Stimulated activated naive CD8-positive, alpha-beta T cell treated with anti-CD3 and anti-CD28 coated beads, Interleukin-15, Interleukin-2, amounts not matched to agents 100 ng/mL and 50 ng/mL, for 24 hours (primary cell): ENCODE results near the gene NCK2.
A peak's percentile ranks its signal among the peaks of the same experiment; 100 is the strongest.

Source experiments
- H3K27ac Mint-ChIP-seq: one replicate; pipeline ENCODE4 v1.8.0; 2021; ENCODE audit warnings: mild to moderate bottlenecking, mixed read lengths
- H3K27me3 Mint-ChIP-seq: one replicate; pipeline ENCODE4 v1.8.0; 2021; ENCODE audit warnings: mixed read lengths
- H3K36me3 Mint-ChIP-seq: one replicate; pipeline ENCODE4 v1.8.0; 2021; ENCODE audit warnings: low read depth, mixed read lengths
- H3K4me1 Mint-ChIP-seq: one replicate; pipeline ENCODE4 v1.8.0; 2021; ENCODE audit warnings: low read depth, mixed read lengths
- H3K4me3 Mint-ChIP-seq: one replicate; pipeline ENCODE4 v1.8.0; 2021; ENCODE audit warnings: mild to moderate bottlenecking, mixed read lengths
- H3K9me3 Mint-ChIP-seq: one replicate; pipeline ENCODE4 v1.8.0; 2021; ENCODE audit warnings: mixed read lengths

NCK2 gene

GRCh38 chr2:105856581-105856980, 111.9 kb downstream of the NCK2 start:
- Mint-ChIP-seq H3K27ac (peak overlapping the region; percentile 96), H3K9me3 (peaks cover 2% of the 10 kb centered on the region), H3K4me1 (peaks cover 95% of the 10 kb centered on the region), H3K27me3 (no peaks in the 10 kb centered on the region), H3K4me3 (peak overlapping the region; percentile 80), H3K36me3 (peaks cover 70% of the 10 kb centered on the region)

DNA sequence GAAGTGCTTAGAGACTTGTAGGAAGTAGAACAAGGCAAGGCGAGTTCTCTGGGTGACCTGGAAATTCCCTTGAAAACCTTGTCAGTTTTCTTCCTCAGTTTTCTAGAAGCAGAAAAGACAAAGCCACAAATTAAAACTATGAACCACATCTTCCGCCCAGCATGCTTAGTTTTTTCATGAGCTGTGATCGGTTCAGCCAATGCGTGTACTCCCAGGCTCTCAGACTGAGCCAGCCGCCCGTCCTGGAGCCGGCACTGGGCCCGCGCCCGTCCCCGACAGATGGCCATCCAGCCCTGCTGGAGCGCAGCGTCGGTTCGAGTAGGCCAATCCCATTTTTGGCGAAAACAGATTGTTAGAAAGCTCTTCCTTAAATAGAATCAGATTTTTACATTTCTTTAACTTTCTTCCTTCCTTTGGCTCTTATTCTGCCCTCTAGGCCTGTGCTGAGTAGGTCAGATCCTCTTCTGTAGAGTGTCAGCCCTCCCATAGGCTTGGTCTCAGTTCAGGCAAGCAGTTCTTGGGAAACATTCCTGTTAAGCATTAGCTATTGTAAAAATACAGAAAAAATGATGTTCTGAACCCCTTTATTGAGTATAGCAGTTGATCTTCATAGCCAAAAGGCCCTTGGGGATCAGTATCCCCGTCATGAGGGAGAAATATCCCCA, 112.5 kb downstream of the NCK2 start:
- Mint-ChIP-seq H3K4me1 (peaks cover 95% of the 10 kb centered on the region), H3K9me3 (no peaks in the 10 kb centered on the region), H3K27ac (peak overlapping the region; percentile 96), H3K4me3 (peak overlapping the region; percentile 80), H3K36me3 (peaks cover 68% of the 10 kb centered on the region), H3K27me3 (no peaks in the 10 kb centered on the region)

GRCh38 chr2:105858868-105859693, 114.4 kb downstream of the NCK2 start:
- peak overlapping the region; percentile 96 for H3K27ac Mint-ChIP-seq
- H3K4me1 Mint-ChIP-seq = peaks cover 98% of the 10 kb centered on the region
- H3K4me3 Mint-ChIP-seq = peak overlapping the region; percentile 80
- H3K9me3 Mint-ChIP-seq = no peaks in the 10 kb centered on the region
- H3K36me3 Mint-ChIP-seq = peaks cover 70% of the 10 kb centered on the region
- no peaks in the 10 kb centered on the region for H3K27me3 Mint-ChIP-seq

GRCh38 chr2:105859694-105859951, 114.9 kb downstream of the NCK2 start:
- peaks cover 74% of the 10 kb centered on the region for H3K36me3 Mint-ChIP-seq

DNA sequence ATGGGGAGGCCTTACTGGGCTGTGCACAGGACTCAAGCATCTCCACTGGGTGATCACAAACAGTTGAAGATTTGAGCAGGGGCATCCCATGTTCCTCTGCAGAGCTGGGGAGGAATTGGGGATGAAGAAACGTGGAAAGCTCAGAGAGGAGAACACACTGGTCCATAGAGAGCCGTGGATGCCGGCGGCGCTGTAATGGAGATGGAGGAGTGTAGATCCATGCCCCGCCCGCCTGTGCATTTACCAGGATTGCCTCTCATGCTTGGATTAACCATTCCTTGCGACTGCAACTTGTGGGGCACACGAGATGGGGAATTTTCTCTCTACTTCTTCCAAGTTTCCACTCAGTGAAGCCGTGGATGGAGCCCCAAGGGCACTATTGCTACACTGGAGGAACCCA, 115.9 kb downstream of the NCK2 start:
- Mint-ChIP-seq H3K4me3 (peak overlapping the region; percentile 72), H3K36me3 (peaks cover 69% of the 10 kb centered on the region)

More at GRCh38 chr2:105859694-105859951, 114.9 kb downstream of the NCK2 start:
- no peaks in the 10 kb centered on the region for H3K9me3 Mint-ChIP-seq
- peak overlapping the region; percentile 91 for H3K27ac Mint-ChIP-seq
- peaks cover 100% of the 10 kb centered on the region for H3K4me1 Mint-ChIP-seq
- H3K4me3 Mint-ChIP-seq = peak overlapping the region; percentile 80
- H3K27me3 Mint-ChIP-seq = no peaks in the 10 kb centered on the region

DNA sequence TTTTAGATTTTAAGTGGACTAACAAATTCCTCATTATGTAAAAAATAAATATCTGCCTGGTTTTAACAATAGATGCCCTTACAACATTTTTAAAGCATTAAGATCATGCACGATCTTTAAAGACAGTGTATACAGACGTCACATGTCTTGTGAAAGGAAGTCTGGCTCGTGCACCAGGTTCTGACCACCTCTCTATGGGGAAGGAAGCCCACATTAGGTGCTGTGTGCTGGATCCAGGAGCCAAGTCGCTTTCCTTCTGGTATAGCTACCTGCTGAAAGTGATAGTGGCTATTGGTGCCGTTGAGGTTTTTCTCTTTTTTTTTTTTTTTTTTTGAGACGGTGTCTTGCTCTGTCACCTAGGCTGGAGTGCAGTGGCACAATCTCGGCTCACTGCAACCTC, 116.5 kb downstream of the NCK2 start:
- no peaks in the 10 kb centered on the region for H3K27me3 Mint-ChIP-seq
- H3K36me3 Mint-ChIP-seq = peaks cover 63% of the 10 kb centered on the region
- peak overlapping the region; percentile 84 for H3K27ac Mint-ChIP-seq
- no peaks in the 10 kb centered on the region for H3K9me3 Mint-ChIP-seq
- H3K4me1 Mint-ChIP-seq = peaks cover 100% of the 10 kb centered on the region
- H3K4me3 Mint-ChIP-seq = peak overlapping the region; percentile 72

More for the DNA sequence above, 115.9 kb downstream of the NCK2 start:
- H3K27me3 Mint-ChIP-seq = no peaks in the 10 kb centered on the region
- H3K27ac Mint-ChIP-seq = peak overlapping the region; percentile 84
- H3K4me1 Mint-ChIP-seq = peaks cover 100% of the 10 kb centered on the region
- H3K9me3 Mint-ChIP-seq = no peaks in the 10 kb centered on the region

- H3K4me3 Mint-ChIP-seq = peak overlapping the region; percentile 65
- H3K27ac Mint-ChIP-seq = peak overlapping the region; percentile 94
- H3K4me1 Mint-ChIP-seq = peaks cover 100% of the 10 kb centered on the region
- no peaks in the 10 kb centered on the region for H3K9me3 Mint-ChIP-seq
- H3K36me3 Mint-ChIP-seq = peaks cover 51% of the 10 kb centered on the region
- no peaks in the 10 kb centered on the region for H3K27me3 Mint-ChIP-seq
Measured at GRCh38 chr2:105862843-105863242, 118.1 kb downstream of the NCK2 start.

GRCh38 chr2:105864262-105864661, 119.5 kb downstream of the NCK2 start:
- Mint-ChIP-seq H3K4me1 (peaks cover 100% of the 10 kb centered on the region), H3K36me3 (peaks cover 53% of the 10 kb centered on the region), H3K27ac (peak overlapping the region; percentile 94), H3K9me3 (no peaks in the 10 kb centered on the region), H3K4me3 (peak overlapping the region; percentile 65), H3K27me3 (no peaks in the 10 kb centered on the region)

GRCh38 chr2:105865222-105865913, 120.7 kb downstream of the NCK2 start:
- H3K4me3 Mint-ChIP-seq = peak overlapping the region; percentile 62
- H3K9me3 Mint-ChIP-seq = no peaks in the 10 kb centered on the region
- H3K4me1 Mint-ChIP-seq = peaks cover 100% of the 10 kb centered on the region
- H3K27me3 Mint-ChIP-seq = no peaks in the 10 kb centered on the region
- peak overlapping the region; percentile 94 for H3K27ac Mint-ChIP-seq
- H3K36me3 Mint-ChIP-seq = peaks cover 57% of the 10 kb centered on the region

DNA sequence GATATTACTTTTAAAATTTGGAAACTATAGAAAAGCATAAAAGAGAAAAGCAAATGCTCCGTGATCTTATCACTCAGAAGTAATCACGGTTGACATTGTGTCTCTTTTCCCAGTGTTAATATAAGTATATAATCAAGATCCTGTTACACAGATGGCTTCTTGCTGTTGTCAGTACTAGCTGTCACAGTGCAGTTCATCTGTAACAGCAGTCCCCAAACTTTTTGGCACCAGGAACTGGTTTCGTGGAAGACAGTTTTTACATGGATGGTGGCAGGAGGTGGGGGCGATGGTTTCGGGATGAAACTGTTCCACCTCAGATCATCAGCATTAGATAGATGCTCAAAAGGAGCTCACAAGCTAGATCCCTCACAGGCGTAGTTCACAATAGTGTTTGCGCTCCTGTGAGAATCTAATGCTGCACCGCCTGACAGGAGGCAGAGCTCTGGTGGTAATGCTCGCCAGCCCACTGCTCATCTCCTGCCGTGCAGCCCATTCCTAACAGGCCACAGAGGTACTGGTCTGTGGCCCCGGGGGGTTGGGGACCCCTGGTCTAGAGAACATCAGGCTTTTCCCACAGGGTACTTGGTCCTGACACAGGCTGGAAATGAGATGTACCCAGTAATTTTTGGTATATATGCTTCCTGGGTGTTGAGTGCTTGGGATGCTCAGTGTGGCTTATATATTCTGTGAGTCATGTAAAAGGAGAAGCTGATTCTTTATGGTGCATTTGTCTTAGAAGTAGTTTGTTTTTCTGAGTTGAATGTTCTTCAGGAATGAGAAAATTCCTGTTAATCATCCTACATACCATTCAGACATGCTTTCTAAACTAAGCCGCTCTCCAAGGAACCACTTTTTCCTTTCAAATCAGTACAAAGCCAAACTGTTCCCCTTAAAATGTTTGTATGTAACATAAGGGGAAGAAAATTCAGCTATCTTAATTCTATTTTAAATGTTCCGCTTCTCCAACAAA, 121.8 kb downstream of the NCK2 start:
- Mint-ChIP-seq H3K4me1 (peaks cover 100% of the 10 kb centered on the region), H3K27me3 (no peaks in the 10 kb centered on the region), H3K27ac (peak overlapping the region; percentile 68), H3K9me3 (no peaks in the 10 kb centered on the region), H3K36me3 (peaks cover 56% of the 10 kb centered on the region), H3K4me3 (no peak overlapping the region)

DNA sequence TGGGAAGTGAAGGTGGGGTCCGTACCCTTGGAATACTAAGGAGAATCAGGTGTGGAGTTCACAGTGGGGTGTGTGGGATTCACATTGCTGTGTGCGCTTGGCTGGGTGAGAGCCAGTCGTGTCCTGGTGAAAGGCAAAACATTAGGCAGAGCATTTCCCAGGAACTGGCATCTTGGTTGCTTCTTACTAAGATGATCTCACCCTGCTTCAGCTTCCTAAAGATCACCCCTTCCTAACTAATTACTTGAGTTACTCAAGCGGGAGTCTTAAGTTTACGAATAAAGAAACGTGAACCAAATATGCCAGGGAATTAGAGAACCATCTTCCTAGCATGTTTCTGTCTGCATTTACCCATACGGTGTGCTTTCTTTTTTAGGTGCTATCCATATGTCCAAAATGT, 122.9 kb downstream of the NCK2 start:
- H3K9me3 Mint-ChIP-seq = no peaks in the 10 kb centered on the region
- H3K27ac Mint-ChIP-seq = peak overlapping the region; percentile 68
- H3K4me1 Mint-ChIP-seq = peaks cover 100% of the 10 kb centered on the region
- H3K36me3 Mint-ChIP-seq = peaks cover 58% of the 10 kb centered on the region
- no peak overlapping the region for H3K4me3 Mint-ChIP-seq
- H3K27me3 Mint-ChIP-seq = no peaks in the 10 kb centered on the region

DNA sequence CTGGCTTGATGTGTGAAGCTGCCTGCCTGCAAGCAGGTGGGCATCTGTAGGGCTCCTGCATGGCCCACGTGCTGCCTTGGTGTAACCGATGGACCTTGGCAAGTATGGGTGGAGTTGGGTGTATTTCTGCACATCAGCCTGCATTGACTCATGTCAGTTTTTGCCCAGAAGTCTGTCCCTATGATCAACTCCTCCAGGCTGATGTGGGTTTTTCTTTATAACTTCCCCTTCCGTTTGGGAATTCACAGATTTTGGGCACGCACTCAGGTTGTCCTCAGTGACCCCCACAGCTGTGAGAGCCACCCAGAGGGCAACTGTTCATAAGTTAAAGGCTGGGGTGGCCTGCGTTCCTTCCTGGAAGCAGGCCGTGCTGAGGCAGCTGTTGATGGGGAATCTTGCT, 123.3 kb downstream of the NCK2 start:
- no peaks in the 10 kb centered on the region for H3K9me3 Mint-ChIP-seq
- H3K27ac Mint-ChIP-seq = peak overlapping the region; percentile 68
- peaks cover 100% of the 10 kb centered on the region for H3K4me1 Mint-ChIP-seq
- H3K27me3 Mint-ChIP-seq = no peaks in the 10 kb centered on the region
- peaks cover 58% of the 10 kb centered on the region for H3K36me3 Mint-ChIP-seq
- no peak overlapping the region for H3K4me3 Mint-ChIP-seq

- Mint-ChIP-seq H3K4me3 (no peak overlapping the region), H3K4me1 (peaks cover 100% of the 10 kb centered on the region), H3K27ac (peak overlapping the region; percentile 70), H3K27me3 (no peaks in the 10 kb centered on the region), H3K9me3 (no peaks in the 10 kb centered on the region), H3K36me3 (peaks cover 50% of the 10 kb centered on the region)
Measured at GRCh38 chr2:105869341-105869740, 124.6 kb downstream of the NCK2 start.

DNA sequence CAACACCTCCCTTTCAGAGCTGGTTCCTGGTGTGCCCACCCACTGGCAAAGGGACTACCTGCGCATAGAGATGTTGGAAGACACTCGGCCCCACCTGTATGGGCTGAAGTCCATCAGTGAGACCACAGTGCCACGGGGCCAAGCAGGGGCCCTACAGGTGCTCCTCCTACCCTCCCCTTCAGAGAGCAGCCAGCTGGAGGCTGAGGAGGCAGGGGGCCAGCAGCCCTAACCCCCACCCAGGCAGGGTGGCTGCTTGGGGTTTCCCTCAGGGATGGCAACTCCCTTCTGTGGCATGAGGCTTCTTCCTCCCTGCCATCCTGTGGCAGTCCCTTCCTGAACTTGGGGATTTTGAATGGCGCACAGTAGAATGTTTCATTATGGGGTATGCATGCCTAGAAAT, 125.3 kb downstream of the NCK2 start:
- H3K36me3 Mint-ChIP-seq = peaks cover 49% of the 10 kb centered on the region

More for the DNA sequence above, 125.3 kb downstream of the NCK2 start:
- Mint-ChIP-seq H3K27ac (peak overlapping the region; percentile 78), H3K27me3 (no peaks in the 10 kb centered on the region), H3K4me1 (peaks cover 100% of the 10 kb centered on the region), H3K4me3 (no peak overlapping the region), H3K9me3 (no peaks in the 10 kb centered on the region)
